HepG2 (cell line): ENCODE measurements around the gene CCDC85C. TPM values are rescaled to one million over a fixed set of nuclear protein-coding genes. Genes with fewer than 3 reads are reported as not detected.

Source experiments
- ATAC-seq: fragments of 200-7000 bp; cut with Tn5 transposase; 3 replicates; pipeline ENCODE4 v1.9.1; 2020; ENCODE audit warnings: mild to moderate bottlenecking, moderate library complexity
- BruUV-seq: library from RNA; stranded (reverse); fragments of 400-500 nt; replicated peaks from 2 replicates; lab custom pipeline; 2021; lab: Mats Ljungman, UMichigan
- CTCF ChIA-PET: fragments of 300-600 bp; formaldehyde crosslinking; extraction: SDS; loops from one replicate; lab custom pipeline; 2021; ENCODE audit warnings: low total read pairs, inconsistent platforms, low intra/inter-chr PET ratio; lab: Yijun Ruan, JAX
- POLR2A ChIA-PET: fragments of 350-600 bp; sonication (Branson Sonifier 250); formaldehyde crosslinking; loops from one replicate; lab custom pipeline; 2020; ENCODE audit warnings: antibody characterized with exemption, inconsistent platforms; lab: Yijun Ruan, JAX
- DNase-seq: peaks from one replicate; pipeline ENCODE4 v3.0.0-alpha.2; 2015; ENCODE audit warnings: low spot score
- FAIRE-seq: peaks from 3 replicates; lab custom pipeline; 2011; peaks lifted over from hg19 to GRCh38; lab: Jason Lieb, UNC
- H2AFZ ChIP-seq: one replicate; pipeline ENCODE4 v1.6.1; 2011; ENCODE audit warnings: low read length, inconsistent platforms
- H3K27ac ChIP-seq: fragments of 300-600 bp; 3 replicates; pipeline ENCODE4 v1.8.0; 2011; ENCODE audit warnings: mixed run types, mild to moderate bottlenecking, mixed read lengths, low read length, inconsistent platforms; ENCODE audit not compliant: insufficient read depth; ENCODE audit errors: extremely low read length
- H3K27me3 ChIP-seq, 2 experiments: fragments of 200-600 bp in 1 of 2; 2 replicates in 1 of 2; 3 replicates in 1 of 2; pipeline versions ENCODE4 v1.6.0 to v1.8.0; 2011; ENCODE audit warnings: low read length in 2 of 2, mild to moderate bottlenecking in 2 of 2, moderate library complexity in 2 of 2, inconsistent platforms in 1 of 2; ENCODE audit not compliant: insufficient read depth in 2 of 2, control insufficient read depth in 1 of 2
- H3K36me3 ChIP-seq, 2 experiments: fragments of 200-600 bp in 1 of 2; replicated peaks in 1 of 2; 2 replicates in 1 of 2; 3 replicates in 1 of 2; pipeline versions ENCODE4 v1.5.1 to v1.8.0; 2011; ENCODE audit warnings: low read length in 2 of 2, inconsistent platforms in 1 of 2; ENCODE audit not compliant: insufficient read depth in 2 of 2, control insufficient read depth in 1 of 2
- H3K4me1 ChIP-seq: 2 replicates; pipeline ENCODE4 v1.5.1; 2012; ENCODE audit warnings: low read length, inconsistent platforms; ENCODE audit not compliant: insufficient read depth
- H3K4me2 ChIP-seq: 2 replicates; pipeline ENCODE4 v1.6.0; 2011; ENCODE audit warnings: low read depth, low read length, inconsistent platforms
- H3K4me3 ChIP-seq, 3 experiments: fragments of 200-600 bp in 1 of 3; sonication (generic), shearing (Covaris generic) in 1 of 3; replicated peaks in 1 of 3; 2 replicates each; pipeline ENCODE4 v1.5.1; 2011 to 2016; ENCODE audit warnings: low read length in 3 of 3, inconsistent platforms in 2 of 3, low read depth in 2 of 3, mild to moderate bottlenecking in 2 of 3, control low read depth in 1 of 3, mixed read lengths in 1 of 3; ENCODE audit not compliant: insufficient read depth in 1 of 3
- H3K79me2 ChIP-seq: one replicate; pipeline ENCODE4 v1.6.1; 2011; ENCODE audit warnings: low read length, inconsistent platforms; ENCODE audit not compliant: insufficient read depth
- H3K9ac ChIP-seq: 2 replicates; pipeline ENCODE4 v1.6.0; 2011; ENCODE audit warnings: mild to moderate bottlenecking, low read depth, low read length, inconsistent platforms; ENCODE audit not compliant: insufficient read depth
- H3K9me3 ChIP-seq: 2 replicates; pipeline ENCODE4 v1.5.1; 2012; ENCODE audit warnings: mild to moderate bottlenecking, low read length
- H4K20me1 ChIP-seq: 2 replicates; pipeline ENCODE4 v1.6.0; 2011; ENCODE audit warnings: inconsistent platforms, mild to moderate bottlenecking, low read length, moderate library complexity; ENCODE audit not compliant: insufficient read depth
- BCL3 ChIP-seq: sonication (generic); formaldehyde crosslinking; IDR thresholded peaks from 2 replicates; pipeline ENCODE4 v1.5.1; 2020; ENCODE audit warnings: mild to moderate bottlenecking, missing genetic modification reagents, moderate library complexity
- BRF2 ChIP-seq: sonication (generic); formaldehyde crosslinking; IDR thresholded peaks from 2 replicates; pipeline ENCODE4 v1.8.1; 2022; ENCODE audit warnings: mild to moderate bottlenecking, missing genetic modification reagents
- CEBPZ ChIP-seq: IDR thresholded peaks from 2 replicates; pipeline ENCODE4 v1.6.1; 2012; ENCODE audit warnings: low read length, improper control_type of control experiment
- FUBP1 ChIP-seq: sonication (generic); formaldehyde crosslinking; IDR thresholded peaks from 2 replicates; pipeline ENCODE4 v1.5.1; 2020; ENCODE audit warnings: missing genetic modification reagents, mild to moderate bottlenecking, borderline replicate concordance
- GLI4 ChIP-seq: sonication (generic); formaldehyde crosslinking; IDR thresholded peaks from 2 replicates; pipeline ENCODE4 v1.5.1; 2020; ENCODE audit warnings: missing genetic modification reagents, mild to moderate bottlenecking, moderate library complexity, borderline replicate concordance
- KDM5B ChIP-seq: sonication (generic); formaldehyde crosslinking; IDR thresholded peaks from 2 replicates; pipeline ENCODE4 v1.4.0; 2020; ENCODE audit warnings: missing genetic modification reagents, mild to moderate bottlenecking, borderline replicate concordance
- TAF15 ChIP-seq: fragments of 200-400 bp; formaldehyde crosslinking; IDR thresholded peaks from one replicate; pipeline ENCODE4 v1.6.1; 2018; ENCODE audit warnings: mild to moderate bottlenecking, low read depth, low read length; ENCODE audit not compliant: poor library complexity, severe bottlenecking
- ZFP41 ChIP-seq: sonication (generic); formaldehyde crosslinking; IDR thresholded peaks from 2 replicates; pipeline ENCODE4 v1.4.0; 2020; ENCODE audit warnings: mild to moderate bottlenecking, missing genetic modification reagents, borderline replicate concordance
- ZNF337 ChIP-seq: sonication (generic); formaldehyde crosslinking; IDR thresholded peaks from 2 replicates; pipeline ENCODE4 v1.5.1; 2020; ENCODE audit warnings: missing genetic modification reagents, low read depth, mild to moderate bottlenecking, borderline replicate concordance
- ZNF496 ChIP-seq: sonication (generic); formaldehyde crosslinking; IDR thresholded peaks from 2 replicates; pipeline ENCODE4 v1.8.1; 2023; ENCODE audit warnings: mild to moderate bottlenecking, moderate library complexity, missing genetic modification reagents; ENCODE audit not compliant: insufficient replicate concordance
- ZNF75D ChIP-seq: sonication (generic); formaldehyde crosslinking; IDR thresholded peaks from 2 replicates; pipeline ENCODE4 v1.8.1; 2023; ENCODE audit warnings: missing genetic modification reagents, mild to moderate bottlenecking, borderline replicate concordance
- WGBS: methylation state at CpG from one replicate; pipeline ENCODE4 v1.1.6; 2017; ENCODE audit warnings: low lambda C conversion rate; 5-methylcytosine and 5-hydroxymethylcytosine counted together
- in situ Hi-C: cut with HindIII; loops from 2 replicates; pipeline ENCODE4 v1.10.0; 2017; ENCODE audit warnings: low pct_unique_long_range_greater_than_20kb; ENCODE audit not compliant: extremely low pct_ligation_motif_present
- intact Hi-C: fragments of 100-400 bp; cut with micrococcal nuclease; formaldehyde crosslinking; loops from one replicate; pipeline ENCODE4 v1.10.0; 2022; ENCODE audit not compliant: unreplicated experiment
- polyA plus RNA-seq, 8 experiments: library from polyadenylated mRNA; depleted of rRNA in 3 of 8; stranded (reverse) in 7 of 8; unstranded in 1 of 8; fragments of >200 nt; fragmentation: Illumina TruSeq in 4 of 8; extraction: Trizol in 4 of 8; gene quantifications; 2 replicates each; pipeline versions ENCODE4 v1.2.1 to v1.2.3, GENCODE V29; 2011 to 2016; ENCODE audit warnings: low read depth in 4 of 8, missing spikeins in 1 of 8, mixed read lengths in 1 of 8; ENCODE audit not compliant: insufficient read depth in 1 of 8
- total RNA-seq, 5 experiments: library from RNA; depleted of rRNA; stranded (reverse); fragments of >200 nt; fragmentation: Illumina TruSeq; extraction: Trizol; gene quantifications; 2 replicates each; pipeline ENCODE4 v1.2.3, GENCODE V29; 2016; ENCODE audit warnings: low read depth in 1 of 5

The CCDC85C gene
- total and polyA plus RNA-seq, 2 of the 13 experiments (the other 11 are each of a cell fraction or from before 2014, with no cell fraction given) = 18.8 to 43.8 TPM

GRCh38 chr14:99467336-99468078, 136.5 kb downstream of the CCDC85C start:
- 86% methylated on average over 9 of the region's 9 CpGs for WGBS
- intact Hi-C loops = no loop called here
- H3K27ac ChIP-seq = no peak overlapping the region
- H3K4me3 ChIP-seq = no peak overlapping the region
- ATAC-seq = peak; percentile 39; the same call in 2 of the 3 replicates
- H3K79me2 ChIP-seq = peaks cover 63% of the 10 kb centered on the region
- FAIRE-seq = no peak
- in situ Hi-C loops = no loop called here
- H2AFZ ChIP-seq = no peak overlapping the region
- peaks cover 5% of the 10 kb centered on the region for H4K20me1 ChIP-seq
- H3K4me2 ChIP-seq = peak overlapping the region; percentile 26; the same call in 1 of the 2 replicates
- no peaks in the 10 kb centered on the region for H3K27me3 ChIP-seq
- no peak overlapping the region for H3K9ac ChIP-seq
- ChIA-PET POLR2A (interaction anchor here (0.8 kb wide), 1 partner anchor 13 kb away, joined by 5 read pairs; the partner anchor contains the start of genes CCNK and SETD3), CTCF (no interaction called here)
- no peak for DNase-seq
- peaks cover 34% of the 10 kb centered on the region for H3K4me1 ChIP-seq
- no peaks in the 10 kb centered on the region for H3K9me3 ChIP-seq
- peaks cover 2 to 22% of the 10 kb centered on the region in 2 experiments; a peak in 4 of 5 replicates for H3K36me3 ChIP-seq
- BruUV-seq = no TSS peak
- TF ChIP-seq FUBP1 = no peak
- no peak for TF ChIP-seq ZNF337 (CRISPR knock-in tag)
- no peak for TF ChIP-seq ZFP41
- no peak for TF ChIP-seq ZNF496 (CRISPR knock-in tag)
- TF ChIP-seq BCL3 (CRISPR knock-in tag) = no peak
- no peak for TF ChIP-seq KDM5B (CRISPR knock-in tag)
- no peak for TF ChIP-seq BRF2 (CRISPR knock-in tag)
- no peak for TF ChIP-seq CEBPZ
- no peak for TF ChIP-seq TAF15
- no peak for TF ChIP-seq ZNF75D (CRISPR knock-in tag)
- no peak for TF ChIP-seq GLI4 (CRISPR knock-in tag)
